Choroid plexus epithelial cell (primary cell): ENCODE results near the gene THUMPD3.
A peak's percentile ranks its signal among the peaks of the same experiment; 100 is the strongest.

Source experiments
- DNase-seq: peaks from one replicate; pipeline ENCODE4 v3.0.0-alpha.2; 2010; ENCODE audit warnings: low read depth
- H3K4me3 ChIP-seq: 2 replicates; pipeline ENCODE4 v1.5.1; 2011; ENCODE audit warnings: low read depth, mild to moderate bottlenecking, control low read depth, low read length, moderate library complexity
- TF ChIP-seq, protein P1 (sequence below): conservative IDR thresholded peaks from 2 replicates; pipeline ENCODE4 v1.5.1; 2011; ENCODE audit warnings: low read depth, mild to moderate bottlenecking, control low read depth, inconsistent platforms, low read length, moderate library complexity

Gene THUMPD3

DNA sequence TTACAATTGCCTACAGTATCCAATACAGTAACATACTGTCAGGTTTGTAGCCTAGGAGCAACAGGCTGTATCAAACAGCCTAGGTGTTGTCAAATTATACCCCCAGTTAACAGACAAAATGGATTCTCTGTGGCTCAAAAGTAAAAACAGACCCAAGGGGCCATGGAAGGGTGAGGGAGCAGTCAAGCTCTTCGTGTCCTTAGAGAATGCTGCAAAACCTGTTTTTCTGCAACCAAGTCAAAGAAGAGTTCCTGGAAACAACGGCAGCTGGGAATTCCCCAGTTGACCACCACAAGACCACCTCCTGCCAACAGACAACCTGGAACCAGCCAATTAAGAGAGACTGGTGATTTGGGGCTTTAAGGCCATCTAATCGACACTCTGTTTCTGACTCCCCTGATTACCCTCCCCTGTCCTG is 11.1 kb upstream of the THUMPD3 start:
- no peak overlapping the region for H3K4me3 ChIP-seq
- DNase-seq, result no peak
- TF ChIP-seq, protein P1, sequence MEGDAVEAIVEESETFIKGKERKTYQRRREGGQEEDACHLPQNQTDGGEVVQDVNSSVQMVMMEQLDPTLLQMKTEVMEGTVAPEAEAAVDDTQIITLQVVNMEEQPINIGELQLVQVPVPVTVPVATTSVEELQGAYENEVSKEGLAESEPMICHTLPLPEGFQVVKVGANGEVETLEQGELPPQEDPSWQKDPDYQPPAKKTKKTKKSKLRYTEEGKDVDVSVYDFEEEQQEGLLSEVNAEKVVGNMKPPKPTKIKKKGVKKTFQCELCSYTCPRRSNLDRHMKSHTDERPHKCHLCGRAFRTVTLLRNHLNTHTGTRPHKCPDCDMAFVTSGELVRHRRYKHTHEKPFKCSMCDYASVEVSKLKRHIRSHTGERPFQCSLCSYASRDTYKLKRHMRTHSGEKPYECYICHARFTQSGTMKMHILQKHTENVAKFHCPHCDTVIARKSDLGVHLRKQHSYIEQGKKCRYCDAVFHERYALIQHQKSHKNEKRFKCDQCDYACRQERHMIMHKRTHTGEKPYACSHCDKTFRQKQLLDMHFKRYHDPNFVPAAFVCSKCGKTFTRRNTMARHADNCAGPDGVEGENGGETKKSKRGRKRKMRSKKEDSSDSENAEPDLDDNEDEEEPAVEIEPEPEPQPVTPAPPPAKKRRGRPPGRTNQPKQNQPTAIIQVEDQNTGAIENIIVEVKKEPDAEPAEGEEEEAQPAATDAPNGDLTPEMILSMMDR, result no peak

DNA sequence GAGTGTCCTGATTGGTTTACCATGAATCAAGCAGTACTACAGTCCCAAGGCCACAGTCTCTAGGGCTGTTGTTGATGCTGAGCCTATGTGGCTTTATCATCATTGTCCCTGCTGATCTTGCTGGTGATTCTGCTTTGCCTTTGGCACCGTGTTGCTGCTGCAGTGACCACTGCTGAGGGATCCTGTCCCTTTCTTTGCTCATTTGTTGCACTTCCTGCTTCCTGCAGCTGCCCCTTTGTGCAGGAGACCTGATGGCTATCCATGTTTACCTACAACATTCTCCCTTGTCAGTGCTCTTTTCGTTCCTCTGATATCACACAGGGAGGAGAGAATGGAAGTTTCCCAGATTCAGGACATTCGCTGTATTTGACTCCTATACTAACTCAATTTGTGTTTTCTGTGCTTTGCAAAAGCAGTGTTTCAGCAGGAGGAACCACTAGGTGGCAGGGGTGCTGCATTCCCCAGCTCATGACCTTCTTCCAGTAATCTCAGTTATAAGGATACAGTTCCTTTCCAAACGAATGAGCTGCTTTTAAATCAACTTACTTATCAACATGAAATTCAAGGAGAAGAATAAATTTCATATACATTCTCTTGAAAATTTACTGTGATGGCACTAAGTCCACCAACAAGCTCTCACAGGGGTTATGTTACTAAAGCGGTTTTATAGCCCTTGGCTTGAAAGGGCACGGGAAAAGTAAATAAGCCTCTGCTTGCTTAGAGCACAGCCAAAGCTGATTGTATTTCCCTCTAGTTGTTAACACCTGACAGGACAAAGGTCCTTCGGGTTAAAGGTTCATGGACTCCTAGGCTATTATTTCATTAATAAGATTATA is 9.7 kb upstream of the THUMPD3 start:
- no peak overlapping the region for H3K4me3 ChIP-seq
- DNase-seq, result peak; percentile 86
- TF ChIP-seq, protein P1, result peak; percentile 97

DNA sequence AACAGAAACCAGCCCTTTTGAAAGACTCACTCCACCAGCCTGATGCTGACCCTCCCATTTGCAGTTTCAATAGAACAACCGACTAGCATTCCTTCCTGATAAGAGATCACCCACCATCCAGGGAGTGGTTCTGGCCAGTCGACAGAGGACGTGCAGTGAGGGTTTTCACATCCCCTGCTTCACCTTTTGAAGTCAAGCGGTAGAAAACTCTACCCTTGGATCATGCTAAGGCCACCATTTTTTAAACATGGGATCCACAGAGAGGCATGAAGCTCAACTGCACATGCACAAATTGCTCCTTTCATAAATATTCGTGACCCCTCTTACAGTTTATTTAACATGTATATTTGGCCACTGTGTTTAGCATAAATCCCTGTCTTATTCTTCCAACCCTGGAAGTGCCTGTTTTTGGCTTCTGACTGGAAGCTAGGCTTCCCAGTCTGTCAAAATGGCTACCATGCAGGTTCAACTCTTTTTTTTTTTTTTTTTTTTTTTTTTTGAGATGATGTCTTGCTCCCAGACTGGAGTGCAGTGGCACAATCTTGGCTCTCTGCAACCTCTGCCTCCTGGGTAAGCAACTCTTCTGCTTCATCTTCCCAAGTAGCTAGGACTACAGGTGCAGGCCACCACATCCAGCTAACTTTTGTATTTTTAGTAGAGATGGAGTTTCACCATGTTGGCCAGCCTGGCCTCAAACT is 1.0 kb upstream of the THUMPD3 start:
- H3K4me3 ChIP-seq, result no peak overlapping the region
- TF ChIP-seq, protein P1, result no peak
- DNase-seq, result no peak

DNA sequence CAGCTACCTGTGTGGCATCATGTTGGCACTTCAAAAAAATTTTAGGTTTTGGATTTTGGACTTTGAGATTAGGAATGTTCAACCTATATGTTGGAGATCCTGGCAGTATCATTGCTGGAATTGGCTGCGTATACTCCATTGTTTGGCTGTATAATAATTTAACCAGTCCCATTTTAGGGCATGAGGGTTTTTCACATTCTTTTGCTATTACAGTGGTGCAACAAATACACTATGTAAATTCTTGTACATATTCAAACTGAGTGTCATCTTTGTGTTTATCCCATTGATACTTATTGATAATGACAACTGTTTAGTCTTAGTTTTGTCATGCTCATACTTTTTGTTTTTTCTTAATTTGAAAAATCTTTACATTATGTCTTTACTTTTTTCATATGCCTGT is 6.7 kb downstream of the THUMPD3 start:
- TF ChIP-seq, protein P1, result no peak
- no peak overlapping the region for H3K4me3 ChIP-seq
- DNase-seq, result no peak

DNA sequence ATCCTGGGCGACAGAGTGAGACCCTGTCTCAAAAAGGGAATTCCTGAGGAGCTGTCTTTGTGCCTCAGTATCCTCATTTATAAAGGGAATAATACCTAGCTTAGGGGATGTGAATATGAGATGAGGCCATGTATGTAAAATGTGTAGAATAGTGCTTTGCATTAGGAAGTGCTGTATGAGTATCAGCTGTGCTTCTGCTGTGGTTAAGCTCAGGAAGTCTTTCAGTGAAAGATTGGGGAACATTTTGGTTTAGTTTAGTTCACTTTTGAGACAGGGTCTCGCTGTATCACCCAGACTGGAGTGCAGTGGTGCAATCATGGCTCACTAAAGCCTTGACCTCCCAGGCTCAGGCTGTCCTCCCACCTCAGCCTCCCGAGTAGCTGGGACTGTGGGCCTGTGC is 10.6 kb downstream of the THUMPD3 start:
- TF ChIP-seq, protein P1, result no peak
- DNase-seq, result no peak
- no peak overlapping the region for H3K4me3 ChIP-seq

DNA sequence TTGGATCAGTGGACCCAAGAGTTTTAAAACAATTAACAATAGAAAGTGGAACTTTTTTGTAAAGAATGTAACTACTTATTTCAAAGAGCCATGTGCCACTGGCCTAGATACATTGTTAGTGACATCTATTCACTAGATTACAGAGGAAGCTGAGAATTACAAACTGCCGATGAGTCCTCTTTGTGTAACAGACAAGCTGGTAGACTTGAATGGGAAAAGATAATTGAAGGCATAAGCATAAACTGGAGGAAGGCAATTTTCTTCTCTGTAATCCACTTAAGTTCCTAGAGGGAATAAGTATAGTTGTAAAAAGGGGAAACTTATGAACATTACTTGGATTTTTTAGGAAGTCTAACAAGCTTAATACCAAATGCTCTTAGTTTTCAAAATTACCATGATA is 15.1 kb downstream of the THUMPD3 start:
- H3K4me3 ChIP-seq, result no peak overlapping the region
- TF ChIP-seq, protein P1, result no peak
- no peak for DNase-seq
